Activated naive CD8-positive, alpha-beta T cell treated with anti-CD3 and anti-CD28 coated beads for 36 hours (primary cell): ENCODE results near the gene GSTM2. TPM values are rescaled to one million over a fixed set of nuclear protein-coding genes. Genes with fewer than 3 reads are reported as not detected.

Experiments used
- DNase-seq: peaks from one replicate; pipeline ENCODE4 v3.0.0; 2021
- H3K27ac Mint-ChIP-seq: one replicate; pipeline ENCODE4 v1.8.0; 2022; ENCODE audit warnings: mild to moderate bottlenecking, moderate library complexity, mixed read lengths
- H3K27me3 Mint-ChIP-seq: one replicate; pipeline ENCODE4 v1.8.0; 2022; ENCODE audit warnings: mild to moderate bottlenecking, mixed read lengths
- H3K36me3 Mint-ChIP-seq: one replicate; pipeline ENCODE4 v1.8.0; 2021; ENCODE audit warnings: mild to moderate bottlenecking, mixed read lengths
- H3K4me1 Mint-ChIP-seq: one replicate; pipeline ENCODE4 v1.8.0; 2021; ENCODE audit warnings: mixed read lengths
- H3K4me3 Mint-ChIP-seq: one replicate; pipeline ENCODE4 v1.8.0; 2022; ENCODE audit warnings: mild to moderate bottlenecking, moderate library complexity, mixed read lengths
- H3K9me3 Mint-ChIP-seq: one replicate; pipeline ENCODE4 v1.8.0; 2022; ENCODE audit warnings: mixed read lengths
- total RNA-seq, 2 experiments: library from RNA; stranded (reverse); gene quantifications; one replicate each; pipeline ENCODE4 v1.2.3, GENCODE V29; 2021

GSTM2 gene
- total RNA-seq: 1 to 10 TPM; 7.4 to 8.5 TPM

DNA sequence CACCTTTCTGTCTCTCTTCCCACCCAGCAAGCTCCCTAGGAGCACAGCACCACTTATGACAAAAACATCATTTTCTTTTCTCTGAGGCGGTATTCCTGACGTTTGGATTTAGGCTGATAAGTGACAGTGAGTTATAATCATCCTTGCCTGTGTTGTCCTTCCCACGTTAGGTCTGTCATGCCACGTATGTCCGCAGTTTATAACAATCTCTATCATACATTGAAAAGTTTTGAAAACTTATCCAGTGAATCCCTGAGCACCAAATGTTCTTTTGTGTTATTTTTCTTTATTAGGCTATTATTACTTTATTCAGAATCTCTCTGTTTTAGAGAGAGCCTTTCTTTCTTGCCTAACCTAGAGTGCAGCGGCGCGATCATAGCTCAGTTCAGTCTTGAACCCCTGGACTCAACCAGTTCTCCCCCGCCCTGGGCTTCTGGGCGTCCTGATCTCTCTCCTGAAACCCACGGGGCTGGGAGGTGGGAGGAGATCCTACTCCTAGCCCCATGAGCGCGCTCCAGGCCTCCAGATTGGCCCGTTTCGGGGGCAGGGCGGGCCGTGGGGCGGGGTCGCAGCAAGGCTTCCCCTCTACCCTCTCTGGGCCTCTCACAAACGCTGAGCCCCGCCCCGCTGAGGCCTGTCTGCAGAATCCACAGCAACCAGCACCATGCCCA is at the start of gene GSTM2:
GSTM2 (plus strand) TSS at position 606 of the 671 bp plus-strand sequence; CDS start at position 665, 59 bp downstream.
- Mint-ChIP-seq H3K9me3 (no peaks in the 10 kb centered on the region), H3K27me3 (no peaks in the 10 kb centered on the region), H3K4me3 (peak within 1 kb of the TSS; percentile 79), H3K4me1 (peaks cover 16% of the 10 kb centered on the region), H3K27ac (no peak within 1 kb of the TSS), H3K36me3 (peaks cover 2% of the 10 kb centered on the region)
- peak; percentile 86 for DNase-seq

DNA sequence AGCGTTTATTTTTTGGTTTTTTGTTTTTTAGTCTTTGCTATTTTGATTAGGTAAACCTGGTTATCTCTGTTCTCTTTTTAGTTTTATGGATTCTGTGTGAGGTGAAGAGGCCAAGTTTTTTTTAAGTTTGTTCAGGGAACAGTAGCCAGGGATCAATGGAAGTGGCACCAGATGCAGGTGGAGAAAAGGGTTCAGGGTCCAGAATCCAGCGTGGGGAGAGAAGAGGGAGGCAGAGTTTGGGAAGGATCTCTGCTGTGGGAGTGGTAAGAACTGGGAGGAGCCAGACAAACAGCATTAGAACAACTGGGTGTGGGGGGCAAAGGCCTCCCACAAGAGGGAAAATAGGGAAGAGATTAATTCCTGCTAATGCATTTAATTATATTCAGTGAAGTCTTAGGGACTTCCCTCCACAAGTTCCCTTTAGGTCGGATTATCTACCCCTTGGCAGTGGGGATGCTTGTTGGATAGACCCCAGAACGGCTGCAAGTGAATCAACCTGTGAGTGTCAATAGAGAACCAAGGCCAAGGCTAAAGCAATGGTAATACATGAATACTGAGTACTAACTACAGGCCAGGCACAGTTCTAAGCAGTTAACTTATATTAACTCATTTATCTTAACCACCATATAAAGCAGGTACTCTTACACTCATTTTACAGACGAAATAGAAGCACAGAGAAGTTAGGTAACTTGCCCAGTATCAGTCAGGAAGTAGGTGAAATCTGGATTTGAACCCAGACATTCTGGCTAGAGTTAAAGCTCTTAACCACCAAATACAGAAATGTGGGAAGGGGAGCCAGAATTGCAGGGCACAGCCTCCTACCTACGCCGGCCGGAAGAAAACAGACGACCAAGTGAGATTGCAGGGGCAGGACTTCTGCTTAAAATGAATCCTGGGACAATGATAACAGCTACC is 48.9 kb upstream of the GSTM2 start:
- peaks cover 49% of the 10 kb centered on the region for H3K4me1 Mint-ChIP-seq
- H3K27me3 Mint-ChIP-seq: no peaks in the 10 kb centered on the region

DNA sequence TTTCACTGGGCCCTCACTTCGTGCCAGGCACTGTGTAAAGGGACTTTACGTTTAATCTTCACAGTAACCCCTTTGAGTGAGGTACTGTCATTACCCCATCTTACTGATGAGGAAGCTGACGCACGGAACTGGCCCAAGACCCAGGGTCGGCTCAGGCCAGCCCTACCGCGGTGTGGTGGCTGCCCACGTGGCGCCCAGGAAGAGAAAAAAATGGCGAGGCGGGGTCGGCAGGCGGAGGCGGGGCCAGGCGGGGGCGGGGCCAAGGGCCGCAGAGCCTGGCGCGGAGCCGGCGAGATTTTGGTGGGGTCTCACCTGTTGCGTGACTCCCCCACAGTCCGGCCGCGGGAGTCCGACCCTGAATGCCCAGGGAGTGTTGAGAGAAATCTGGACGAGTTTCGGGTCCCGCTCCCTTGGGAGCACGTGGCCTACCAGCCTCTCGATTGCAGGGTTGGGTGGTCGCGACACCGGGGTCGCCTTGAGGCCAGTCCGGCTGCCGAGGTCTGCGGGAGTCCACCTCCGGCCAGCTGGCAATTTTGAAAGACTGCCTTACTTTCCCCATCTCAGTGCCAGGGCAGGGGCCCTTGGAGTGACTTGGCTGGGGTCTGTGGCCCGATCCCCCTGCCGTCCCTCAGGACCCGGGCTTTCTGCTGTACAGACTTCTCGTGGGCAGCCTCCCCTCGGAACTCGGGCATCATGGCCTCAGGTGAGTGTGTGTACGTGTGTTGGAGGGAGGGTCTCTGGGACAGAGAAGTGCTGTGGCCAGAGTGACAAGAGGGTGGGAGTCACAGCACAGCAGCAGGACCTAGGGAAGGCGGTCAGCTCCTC is 48.1 kb upstream of the GSTM2 start, which contains the start of the genes AMPD2 and GNAT2:
AMPD2 (plus strand) TSS at position 262 of the 825 bp plus-strand sequence. CDS start 1,339 bp downstream, outside the sequence.
GNAT2 (minus strand) TSS at position 41 of the 825 bp plus-strand sequence. CDS start 6,746 bp downstream, outside the sequence.
- Mint-ChIP-seq H3K4me3 (peak within 1 kb of the TSS; percentile 96), H3K27me3 (no peaks in the 10 kb centered on the region), H3K27ac (peak within 1 kb of the TSS; percentile 96), H3K4me1 (peaks cover 52% of the 10 kb centered on the region), H3K9me3 (no peaks in the 10 kb centered on the region), H3K36me3 (peaks cover 14% of the 10 kb centered on the region)
- peak; percentile 81 for DNase-seq

More for the DNA sequence above, 48.9 kb upstream of the GSTM2 start:
- no peak for DNase-seq
- Mint-ChIP-seq H3K4me3 (peak overlapping the region; percentile 96), H3K27ac (peak overlapping the region; percentile 96), H3K9me3 (no peaks in the 10 kb centered on the region), H3K36me3 (peaks cover 14% of the 10 kb centered on the region)

DNA sequence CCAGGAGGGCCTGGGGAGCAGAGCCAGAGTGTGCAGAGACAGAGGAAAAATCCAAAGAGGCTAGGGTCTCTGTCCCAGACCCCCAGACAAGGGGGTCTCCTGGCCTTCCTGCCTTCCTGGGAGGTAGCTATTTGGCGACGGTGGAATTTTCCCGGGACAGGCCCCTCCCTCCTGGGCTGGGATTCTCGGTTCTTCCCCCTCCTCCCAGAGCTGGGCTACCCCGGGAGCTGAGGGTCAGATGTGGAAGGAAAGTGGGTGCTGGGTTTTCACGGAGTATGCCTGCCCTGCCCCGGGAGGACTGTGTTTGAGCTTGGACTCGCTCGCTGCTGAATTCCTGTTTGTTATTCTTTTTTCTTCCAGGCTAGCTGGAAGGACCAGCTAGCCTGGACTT is 47.5 kb upstream of the GSTM2 start:
- H3K27ac Mint-ChIP-seq: peak overlapping the region; percentile 96
- no peaks in the 10 kb centered on the region for H3K9me3 Mint-ChIP-seq
- peaks cover 52% of the 10 kb centered on the region for H3K4me1 Mint-ChIP-seq
- no peak for DNase-seq
- H3K36me3 Mint-ChIP-seq: peaks cover 14% of the 10 kb centered on the region
- H3K4me3 Mint-ChIP-seq: peak overlapping the region; percentile 96
- no peaks in the 10 kb centered on the region for H3K27me3 Mint-ChIP-seq

DNA sequence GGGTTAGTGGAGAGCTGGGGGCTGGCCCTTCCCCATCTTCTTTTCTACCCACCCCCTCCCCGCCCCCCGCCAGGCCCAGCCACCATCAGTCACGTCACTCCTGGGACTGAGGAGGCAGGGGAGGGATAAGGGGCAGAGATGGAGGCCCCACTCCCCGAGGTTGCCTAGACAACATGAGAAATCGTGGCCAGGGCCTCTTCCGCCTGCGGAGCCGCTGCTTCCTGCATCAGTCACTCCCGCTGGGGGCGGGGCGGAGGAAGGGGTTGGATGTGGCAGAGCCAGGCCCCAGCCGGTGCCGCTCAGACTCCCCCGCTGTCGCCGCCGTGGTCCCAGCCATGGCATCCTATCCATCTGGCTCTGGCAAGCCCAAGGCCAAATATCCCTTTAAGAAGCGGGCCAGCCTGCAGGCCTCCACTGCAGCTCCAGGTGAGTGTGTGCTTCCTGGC is 47.0 kb upstream of the GSTM2 start:
- Mint-ChIP-seq H3K9me3 (no peaks in the 10 kb centered on the region), H3K27me3 (no peaks in the 10 kb centered on the region), H3K4me1 (peaks cover 50% of the 10 kb centered on the region), H3K36me3 (peaks cover 14% of the 10 kb centered on the region), H3K27ac (peak overlapping the region; percentile 96), H3K4me3 (peak overlapping the region; percentile 96)
- DNase-seq: peak; percentile 98

DNA sequence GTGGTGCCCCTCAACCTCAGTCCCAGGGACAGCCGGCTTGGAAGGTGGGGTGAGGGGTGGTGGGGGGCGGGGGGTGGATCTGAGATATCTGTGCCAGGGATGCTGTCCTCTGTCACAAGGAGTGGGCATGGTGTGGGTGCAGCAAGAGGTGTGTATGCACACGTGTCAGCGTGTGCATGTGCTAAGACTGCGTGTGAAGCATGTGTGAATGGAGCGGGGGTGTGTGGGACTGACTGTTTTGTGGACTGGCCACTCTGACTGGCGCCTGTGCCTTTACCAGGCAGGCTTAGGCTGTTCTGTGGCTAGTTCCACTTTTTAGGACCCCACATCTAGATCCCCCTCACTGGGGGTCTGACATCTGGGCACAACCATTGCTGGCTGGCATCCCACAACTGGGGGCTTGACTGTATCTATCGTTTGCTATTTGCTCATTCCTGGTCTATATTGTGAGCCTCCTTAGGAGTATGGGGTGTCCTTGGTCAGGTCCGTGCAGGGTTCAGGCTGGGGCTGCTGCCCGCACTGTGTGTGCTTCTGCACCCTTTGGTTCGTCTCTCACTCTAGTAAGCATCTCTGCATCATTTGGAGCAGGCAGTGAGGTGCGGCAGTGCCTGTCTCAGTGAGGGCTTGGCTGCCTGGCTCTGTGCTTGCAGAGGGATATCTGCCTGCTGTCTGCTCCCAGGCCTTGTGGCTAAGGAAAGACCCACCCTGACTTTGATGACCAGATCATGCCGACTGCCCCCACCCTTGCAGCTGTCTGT is 46.3 kb upstream of the GSTM2 start:
- Mint-ChIP-seq H3K27ac (peak overlapping the region; percentile 96), H3K36me3 (peaks cover 14% of the 10 kb centered on the region), H3K4me3 (peak overlapping the region; percentile 96), H3K9me3 (no peaks in the 10 kb centered on the region), H3K27me3 (no peaks in the 10 kb centered on the region), H3K4me1 (peaks cover 43% of the 10 kb centered on the region)
- DNase-seq: no peak

DNA sequence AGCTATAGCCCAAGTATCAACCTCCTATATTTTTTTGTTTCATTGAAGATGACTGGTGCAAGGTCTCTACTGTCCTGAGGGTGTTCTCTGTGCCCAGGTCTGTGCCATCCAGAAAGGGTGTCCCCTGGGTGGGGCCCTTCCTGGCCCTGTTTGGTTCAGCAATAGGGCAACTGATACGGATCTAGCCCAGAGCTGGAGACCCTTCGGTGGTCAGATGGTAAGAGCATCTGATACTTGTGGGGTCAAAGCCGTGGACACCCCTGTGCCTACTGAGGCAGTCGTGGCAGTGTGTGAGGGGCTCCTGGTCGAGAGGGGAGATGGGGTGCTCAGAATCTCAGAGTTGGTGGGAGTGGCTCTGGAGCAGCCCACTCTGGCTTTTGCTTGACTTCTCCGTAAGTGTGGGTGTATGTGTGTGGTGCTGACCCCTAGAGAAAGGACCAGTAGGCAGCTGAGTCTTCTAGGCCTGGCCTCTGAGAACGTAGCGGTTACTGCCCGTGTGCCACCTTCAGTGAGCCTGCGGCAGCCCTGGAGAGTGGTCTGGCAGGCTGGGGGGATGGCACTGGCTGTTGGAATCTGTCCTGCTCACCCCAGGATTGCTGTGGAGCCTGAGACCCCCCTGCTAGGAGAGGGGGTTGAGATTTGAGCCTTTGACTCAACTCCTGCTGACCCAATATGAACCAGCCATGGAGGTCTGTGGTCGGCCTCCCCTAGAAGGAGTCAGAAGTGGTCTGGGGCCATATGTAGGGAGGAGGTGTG is 45.5 kb upstream of the GSTM2 start:
- H3K27me3 Mint-ChIP-seq: no peaks in the 10 kb centered on the region
- peak overlapping the region; percentile 96 for H3K4me3 Mint-ChIP-seq
- no peak for DNase-seq
- peak overlapping the region; percentile 96 for H3K27ac Mint-ChIP-seq
- H3K9me3 Mint-ChIP-seq: no peaks in the 10 kb centered on the region
- peaks cover 39% of the 10 kb centered on the region for H3K4me1 Mint-ChIP-seq
- H3K36me3 Mint-ChIP-seq: peaks cover 14% of the 10 kb centered on the region

DNA sequence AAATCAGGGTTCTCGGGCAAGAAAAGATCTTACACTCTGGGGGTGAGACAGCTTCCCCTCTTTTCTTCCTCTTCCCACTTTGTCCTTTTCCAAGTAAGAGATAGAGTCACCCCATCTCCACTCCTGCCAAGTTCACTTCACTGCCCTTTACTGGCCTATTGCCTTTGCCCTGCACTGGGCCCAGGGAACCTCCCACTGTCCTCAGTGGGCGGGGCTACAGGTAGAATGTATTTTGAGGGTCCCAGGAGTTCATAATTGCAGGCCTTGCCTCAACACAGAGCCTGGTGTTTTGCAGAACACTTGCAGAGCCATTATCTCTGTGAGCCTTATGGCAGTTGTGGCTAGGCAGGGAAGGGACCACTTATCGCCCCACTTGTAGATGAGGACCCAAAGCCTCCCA is 45.0 kb upstream of the GSTM2 start:
- H3K36me3 Mint-ChIP-seq: peaks cover 14% of the 10 kb centered on the region
- peak overlapping the region; percentile 96 for H3K4me3 Mint-ChIP-seq
- no peaks in the 10 kb centered on the region for H3K27me3 Mint-ChIP-seq
- H3K9me3 Mint-ChIP-seq: no peaks in the 10 kb centered on the region
- peak overlapping the region; percentile 38 for H3K27ac Mint-ChIP-seq
- no peak for DNase-seq
- peaks cover 34% of the 10 kb centered on the region for H3K4me1 Mint-ChIP-seq

DNA sequence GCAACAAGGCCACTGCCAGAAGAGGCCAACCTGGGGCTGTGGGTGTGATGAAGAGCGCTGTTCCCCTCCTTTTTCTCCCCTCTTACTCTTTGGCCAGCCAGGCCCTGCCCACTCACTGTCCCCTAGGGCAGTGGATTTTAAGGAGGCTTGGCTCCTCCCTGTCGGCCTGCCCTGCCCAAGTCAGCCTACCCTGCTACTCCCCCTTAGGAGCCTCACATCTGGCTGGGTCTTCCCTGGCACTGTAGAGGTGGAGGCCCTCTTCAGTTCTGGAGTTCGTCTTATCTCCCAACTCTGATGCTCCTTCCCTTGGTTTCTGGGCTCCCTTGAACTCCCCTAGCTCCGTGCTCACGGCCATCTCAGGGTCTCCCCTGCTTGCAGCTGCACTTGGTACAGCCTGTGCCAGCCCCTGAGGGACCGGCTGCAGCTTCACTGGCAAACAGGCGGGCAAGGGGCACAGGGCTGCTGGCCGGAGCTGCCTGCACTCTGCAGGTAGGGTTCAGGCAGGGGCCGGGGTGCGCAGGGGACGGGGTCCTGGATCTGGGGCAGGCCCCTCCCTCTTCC is 44.2 kb upstream of the GSTM2 start:
- H3K27me3 Mint-ChIP-seq: no peaks in the 10 kb centered on the region
- H3K9me3 Mint-ChIP-seq: no peaks in the 10 kb centered on the region
- no peak for DNase-seq
- peak overlapping the region; percentile 25 for H3K27ac Mint-ChIP-seq
- H3K36me3 Mint-ChIP-seq: peaks cover 14% of the 10 kb centered on the region
- H3K4me1 Mint-ChIP-seq: peaks cover 31% of the 10 kb centered on the region
- H3K4me3 Mint-ChIP-seq: peak overlapping the region; percentile 59

DNA sequence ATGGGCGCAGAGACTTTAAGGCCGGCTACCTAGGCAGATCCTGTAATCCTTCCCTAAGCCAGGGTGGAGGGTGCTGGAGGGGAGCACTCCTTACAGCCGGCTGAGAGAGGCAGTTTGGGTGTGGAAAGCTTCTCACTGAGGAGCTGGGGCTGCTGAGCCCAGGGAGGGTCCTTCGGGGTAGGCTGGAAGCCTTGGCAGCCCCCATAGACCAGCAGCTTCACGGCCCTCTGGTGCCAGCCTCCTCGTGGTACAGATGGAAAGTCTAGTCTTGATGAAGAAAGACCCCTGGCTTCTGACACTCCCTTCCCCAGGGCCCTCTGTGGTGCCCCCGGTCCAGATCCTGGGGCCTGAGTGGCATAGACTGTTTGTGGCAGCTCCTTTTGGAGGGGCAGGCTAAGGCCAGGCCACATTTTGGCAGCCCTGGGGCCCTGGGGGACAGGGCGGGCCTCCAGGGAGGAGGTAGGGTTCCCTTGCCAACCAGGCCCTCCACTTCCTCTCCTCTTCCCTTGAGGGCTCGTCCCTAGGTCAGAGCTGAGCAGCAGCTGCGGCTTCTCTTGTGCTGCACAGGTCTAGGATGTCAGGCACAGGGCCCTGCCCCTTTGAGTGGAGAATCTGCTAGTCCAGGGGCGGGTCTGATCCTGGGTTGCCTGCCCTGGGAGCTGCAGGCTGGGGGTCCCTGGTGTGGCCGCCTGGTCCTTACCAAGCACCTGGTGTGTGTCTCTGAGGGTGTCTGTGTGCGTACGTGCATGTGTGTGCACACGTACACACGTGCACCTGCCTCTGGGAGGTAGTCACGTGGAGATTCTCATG is 43.5 kb upstream of the GSTM2 start:
- DNase-seq: no peak
- H3K4me1 Mint-ChIP-seq: peaks cover 27% of the 10 kb centered on the region
- H3K27ac Mint-ChIP-seq: peak overlapping the region; percentile 67
- H3K36me3 Mint-ChIP-seq: peaks cover 16% of the 10 kb centered on the region
- no peaks in the 10 kb centered on the region for H3K9me3 Mint-ChIP-seq
- no peaks in the 10 kb centered on the region for H3K27me3 Mint-ChIP-seq
- H3K4me3 Mint-ChIP-seq: peak overlapping the region; percentile 29

DNA sequence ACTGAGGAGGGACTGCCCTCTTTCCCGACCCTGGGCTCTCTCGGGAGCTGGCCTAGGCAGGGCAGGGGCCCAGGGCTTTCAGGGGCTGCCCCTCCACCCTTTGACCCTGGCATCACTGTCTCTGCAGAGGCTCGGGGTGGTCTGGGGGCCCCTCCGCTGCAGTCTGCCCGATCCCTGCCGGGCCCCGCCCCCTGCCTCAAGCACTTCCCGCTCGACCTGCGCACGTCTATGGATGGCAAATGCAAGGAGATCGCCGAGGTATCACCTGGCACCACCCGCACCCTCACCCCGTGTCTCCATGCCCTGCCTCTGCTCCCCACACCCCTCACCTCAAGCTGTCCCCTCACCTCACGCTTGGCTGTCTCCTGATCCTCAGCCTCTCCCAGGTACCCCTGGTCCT is 42.7 kb upstream of the GSTM2 start:
- H3K4me3 Mint-ChIP-seq: no peak overlapping the region
- DNase-seq: no peak
- peaks cover 16% of the 10 kb centered on the region for H3K36me3 Mint-ChIP-seq
- peaks cover 27% of the 10 kb centered on the region for H3K4me1 Mint-ChIP-seq
- H3K27me3 Mint-ChIP-seq: no peaks in the 10 kb centered on the region
- H3K9me3 Mint-ChIP-seq: no peaks in the 10 kb centered on the region
- no peak overlapping the region for H3K27ac Mint-ChIP-seq

DNA sequence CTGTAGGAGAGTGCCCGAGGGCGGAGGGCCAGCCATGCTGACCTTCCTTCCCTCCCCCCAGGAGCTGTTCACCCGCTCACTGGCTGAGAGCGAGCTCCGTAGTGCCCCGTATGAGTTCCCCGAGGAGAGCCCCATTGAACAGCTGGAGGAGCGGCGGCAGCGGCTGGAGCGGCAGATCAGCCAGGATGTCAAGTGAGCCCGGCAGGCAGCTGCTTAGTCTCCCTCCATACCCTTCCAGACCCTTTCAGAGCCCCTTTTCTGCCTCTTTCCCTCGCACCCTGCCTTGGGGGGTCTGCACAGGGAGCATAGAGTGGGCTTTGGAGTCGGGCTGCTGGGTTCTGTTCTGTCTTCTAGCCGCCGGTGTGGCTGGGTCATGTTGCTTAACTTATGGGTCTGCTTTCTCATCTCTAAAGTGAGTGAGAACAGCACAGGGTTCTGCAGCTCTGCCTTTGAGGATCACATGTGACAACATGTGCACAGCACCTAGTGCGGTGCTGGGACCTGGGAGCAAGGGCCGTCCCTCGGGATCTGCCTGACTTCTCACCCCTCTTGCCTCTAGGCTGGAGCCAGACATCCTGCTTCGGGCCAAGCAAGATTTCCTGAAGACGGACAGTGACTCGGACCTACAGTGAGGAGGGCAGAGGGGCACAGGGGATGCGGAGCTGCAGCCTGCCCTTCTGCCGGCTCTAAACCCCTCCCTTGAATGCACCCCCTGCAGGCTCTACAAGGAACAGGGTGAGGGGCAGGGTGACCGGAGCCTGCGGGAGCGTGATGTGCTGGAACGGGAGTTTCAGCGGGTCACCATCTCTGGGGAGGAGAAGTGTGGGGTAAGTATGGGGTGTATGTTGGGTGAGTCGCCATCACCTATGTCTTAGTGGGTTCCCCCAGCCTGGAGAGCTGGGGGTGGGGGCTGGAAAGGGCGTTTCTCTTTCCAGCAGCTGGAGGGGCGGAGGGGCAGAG is 42.0 kb upstream of the GSTM2 start:
- no peak for DNase-seq
- Mint-ChIP-seq H3K27me3 (no peaks in the 10 kb centered on the region), H3K27ac (no peak overlapping the region), H3K9me3 (no peaks in the 10 kb centered on the region), H3K4me1 (peaks cover 27% of the 10 kb centered on the region), H3K36me3 (peaks cover 16% of the 10 kb centered on the region), H3K4me3 (no peak overlapping the region)
